Measurements from ENCODE around the gene GNAZ.

GNAZ gene

GRCh38 chr22:23095733-23096342, 25.5 kb downstream of the GNAZ start:
- DNase-seq (ENCODE audit: low read depth): no peak
- no peak overlapping the region for H3K4me3 ChIP-seq (ENCODE audit: low read depth, low read length)
- no peak for TF ChIP-seq CTCF (IDR thresholded peaks at IDR 0.05; ENCODE audit: low read depth, low read length, missing control alignments)

- no peak for TF ChIP-seq CTCF (IDR thresholded peaks at IDR 0.05; ENCODE audit: low read depth, low read length, missing control alignments)
- DNase-seq (ENCODE audit: low read depth): no peak
- H3K4me3 ChIP-seq (ENCODE audit: low read depth, low read length): no peak overlapping the region
These were observed 27.3 kb downstream of the GNAZ start for GRCh38 chr22:23097412-23098229.

GRCh38 chr22:23098230-23098705, 27.9 kb downstream of the GNAZ start:
- TF ChIP-seq CTCF (IDR thresholded peaks at IDR 0.05; ENCODE audit: low read depth, low read length, missing control alignments): no peak
- no peak for DNase-seq (ENCODE audit: low read depth)
- no peak overlapping the region for H3K4me3 ChIP-seq (ENCODE audit: low read depth, low read length)

- no peak for TF ChIP-seq CTCF (IDR thresholded peaks at IDR 0.05; ENCODE audit: low read depth, low read length, missing control alignments)
- DNase-seq (ENCODE audit: low read depth): no peak
These were observed 28.6 kb downstream of the GNAZ start for GRCh38 chr22:23098718-23099530.

GRCh38 chr22:23099531-23099804, 29.1 kb downstream of the GNAZ start:
- no peak for DNase-seq (ENCODE audit: low read depth)
- no peak for TF ChIP-seq CTCF (IDR thresholded peaks at IDR 0.05; ENCODE audit: low read depth, low read length, missing control alignments)
- H3K4me3 ChIP-seq (ENCODE audit: low read depth, low read length): no peak overlapping the region

More at GRCh38 chr22:23098718-23099530, 28.6 kb downstream of the GNAZ start:
- H3K4me3 ChIP-seq (ENCODE audit: low read depth, low read length): no peak overlapping the region

- no peak for DNase-seq (ENCODE audit: low read depth)
- TF ChIP-seq CTCF (IDR thresholded peaks at IDR 0.05; ENCODE audit: low read depth, low read length, missing control alignments): no peak
These were observed 29.9 kb downstream of the GNAZ start for GRCh38 chr22:23100124-23100801.

More at GRCh38 chr22:23100124-23100801, 29.9 kb downstream of the GNAZ start:
- H3K4me3 ChIP-seq (ENCODE audit: low read depth, low read length): no peak overlapping the region

All from GM12864 (cell line).